HCT116 (cell line): Measurements from ENCODE around the gene GFAP. TPM values are rescaled to one million over a fixed set of nuclear protein-coding genes. Genes with fewer than 3 reads are reported as not detected.

Source experiments
- ATAC-seq: fragments of 200-7000 bp; cut with Tn5 transposase; 2 replicates; pipeline ENCODE4 v1.9.1; 2020; ENCODE audit warnings: mild to moderate bottlenecking, moderate library complexity
- BruUV-seq: library from RNA; stranded (reverse); fragments of 400-500 nt; replicated peaks from 2 replicates; lab custom pipeline; 2021; lab: Mats Ljungman, UMichigan
- CTCF ChIA-PET: fragments of 300-600 bp; sonication (Branson Sonifier 250); formaldehyde crosslinking; loops from one replicate; lab custom pipeline; 2021; ENCODE audit warnings: antibody characterized with exemption; lab: Charles Lee
- POLR2A ChIA-PET: fragments of 300-600, 350-600 bp; sonication (Branson Sonifier 250); formaldehyde crosslinking; loops from one replicate; lab custom pipeline; 2021; ENCODE audit warnings: antibody characterized with exemption; lab: Charles Lee
- RAD21 ChIA-PET, 2 experiments: fragments of 300-600 bp; sonication (Branson Sonifier 250); formaldehyde crosslinking; loops; one replicate each; lab custom pipeline; 2023; ENCODE audit warnings: low total read pairs in 2 of 2; ENCODE audit not compliant: uncharacterized antibody in 2 of 2, unreplicated experiment in 2 of 2, low non-redundant PET in 1 of 2; lab: Charles Lee
- DNase-seq: peaks from one replicate; pipeline ENCODE4 v3.0.0-alpha.2; 2010; ENCODE audit warnings: low read depth, low spot score
- H2AFZ ChIP-seq: fragments of 200-600 bp; shearing (Covaris generic), sonication (generic); 2 replicates; pipeline ENCODE4 v1.6.1; 2017; ENCODE audit warnings: low read depth, mixed run types, mixed read lengths, antibody characterized with exemption, low read length; ENCODE audit not compliant: poor library complexity, severe bottlenecking
- H3K27ac ChIP-seq: 2 replicates; pipeline ENCODE4 v1.5.1; 2012; ENCODE audit warnings: low read depth, low read length
- H3K27me3 ChIP-seq: fragments of 200-600 bp; sonication (generic); 2 replicates; pipeline ENCODE4 v1.6.1; 2016; ENCODE audit warnings: mixed run types, low read length, mixed read lengths; ENCODE audit not compliant: insufficient read depth
- H3K36me3 ChIP-seq, 2 experiments: fragments of 200-500 bp in 1 of 2; fragments of 200-600 bp in 1 of 2; sonication (Bioruptor generic) in 1 of 2; sonication (generic) in 1 of 2; 2 replicates each; pipeline versions ENCODE4 v1.5.1 to v1.6.1; 2014 to 2016; ENCODE audit warnings: low read length in 2 of 2, inconsistent platforms in 1 of 2, mixed read lengths in 1 of 2, mixed run types in 1 of 2; ENCODE audit not compliant: insufficient read depth in 2 of 2, control insufficient read depth in 1 of 2
- H3K4me1 ChIP-seq, 2 experiments: fragments of 200-600 bp in 1 of 2; sonication (generic) in 1 of 2; 2 replicates each; pipeline versions ENCODE4 v1.5.1 to v1.6.1; 2012 to 2017; ENCODE audit warnings: low read length in 2 of 2, inconsistent platforms in 1 of 2, mild to moderate bottlenecking in 1 of 2, mixed read lengths in 1 of 2, mixed run types in 1 of 2, moderate library complexity in 1 of 2; ENCODE audit not compliant: insufficient read depth in 2 of 2, control insufficient read depth in 1 of 2
- H3K4me2 ChIP-seq: fragments of 200-600 bp; sonication (generic); 2 replicates; pipeline ENCODE4 v1.6.1; 2017; ENCODE audit warnings: mixed run types, low read length, mixed read lengths
- H3K4me3 ChIP-seq, 2 experiments: fragments of 200-600 bp in 1 of 2; sonication (generic) in 1 of 2; replicated peaks in 1 of 2; 2 replicates each; pipeline ENCODE4 v1.5.1; 2011 to 2016; ENCODE audit warnings: low read length in 2 of 2, control low read depth in 1 of 2, low read depth in 1 of 2, mild to moderate bottlenecking in 1 of 2, mixed read lengths in 1 of 2, mixed run types in 1 of 2
- H3K79me2 ChIP-seq: fragments of 200-600 bp; sonication (generic); 2 replicates; pipeline ENCODE4 v1.6.1; 2017; ENCODE audit warnings: mild to moderate bottlenecking, mixed run types, low read length, moderate library complexity, mixed read lengths; ENCODE audit not compliant: insufficient read depth
- H3K9ac ChIP-seq: fragments of 200-600 bp; sonication (generic); 2 replicates; pipeline ENCODE4 v1.6.1; 2016; ENCODE audit warnings: low read length, mixed read lengths
- H3K9me2 ChIP-seq: fragments of 200-600 bp; sonication (generic), shearing (Covaris generic); 2 replicates; pipeline ENCODE4 v1.6.1; 2017; ENCODE audit warnings: mixed run types, mild to moderate bottlenecking, moderate library complexity; ENCODE audit not compliant: insufficient read depth
- H3K9me3 ChIP-seq, 2 experiments: fragments of 200-500 bp in 1 of 2; fragments of 200-600 bp in 1 of 2; sonication (Bioruptor generic) in 1 of 2; sonication (generic) in 1 of 2; 2 replicates each; pipeline ENCODE4 v1.6.1; 2014 to 2017; ENCODE audit warnings: low read length in 2 of 2, mixed read lengths in 2 of 2, inconsistent platforms in 1 of 2, low read depth in 1 of 2, mild to moderate bottlenecking in 1 of 2, mixed run types in 1 of 2, moderate library complexity in 1 of 2; ENCODE audit not compliant: control insufficient read depth in 1 of 2, insufficient read depth in 1 of 2
- H4K20me1 ChIP-seq: fragments of 200-600 bp; sonication (generic), shearing (Covaris generic); 2 replicates; pipeline ENCODE4 v1.6.1; 2017; ENCODE audit warnings: mixed run types, mild to moderate bottlenecking, moderate library complexity; ENCODE audit not compliant: insufficient read depth
- CEBPB ChIP-seq: IDR thresholded peaks from 2 replicates; pipeline ENCODE4 v1.6.1; 2012; ENCODE audit warnings: low read depth
- CTCF ChIP-seq, 3 experiments: fragments of 200-600 bp in 1 of 3; sonication (generic) in 1 of 3; IDR thresholded peaks in 2 of 3; conservative IDR thresholded peaks in 1 of 3; 2 replicates each; pipeline ENCODE4 v1.5.1; 2012 to 2017; ENCODE audit warnings: low read depth in 2 of 3, low read length in 2 of 3, antibody characterized with exemption in 1 of 3, borderline replicate concordance in 1 of 3, control low read depth in 1 of 3, mild to moderate bottlenecking in 1 of 3, mixed read lengths in 1 of 3, mixed run types in 1 of 3, moderate library complexity in 1 of 3; ENCODE audit not compliant: insufficient read depth in 1 of 3
- EGR1 ChIP-seq: IDR thresholded peaks from 2 replicates; pipeline ENCODE4 v1.6.1; 2012; ENCODE audit warnings: low read depth
- ELF1 ChIP-seq: IDR thresholded peaks from 2 replicates; pipeline ENCODE4 v1.6.1; 2012; ENCODE audit warnings: low read depth, borderline replicate concordance
- EZH2 ChIP-seq: fragments of 200-600 bp; sonication (generic); IDR thresholded peaks from 2 replicates; pipeline ENCODE4 v1.6.1; 2017; ENCODE audit warnings: antibody characterized with exemption, mixed run types
- EZH2phosphoT487 ChIP-seq: fragments of 200-600 bp; IDR thresholded peaks from 2 replicates; pipeline ENCODE4 v1.6.1; 2018; ENCODE audit warnings: antibody characterized with exemption, borderline replicate concordance
- JUND ChIP-seq: IDR thresholded peaks from 2 replicates; pipeline ENCODE4 v1.6.1; 2012
- MAX ChIP-seq: IDR thresholded peaks from 2 replicates; pipeline ENCODE4 v1.6.1; 2012
- POLR2AphosphoS5 ChIP-seq: IDR thresholded peaks from 2 replicates; pipeline ENCODE4 v1.6.1; 2011; ENCODE audit warnings: mild to moderate bottlenecking, low read depth, low read length, moderate library complexity
- SIN3A ChIP-seq: IDR thresholded peaks from 2 replicates; pipeline ENCODE4 v1.6.1; 2012; ENCODE audit warnings: low read depth
- SP1 ChIP-seq: IDR thresholded peaks from 2 replicates; pipeline ENCODE4 v1.6.1; 2012; ENCODE audit warnings: low read depth
- SRF ChIP-seq: IDR thresholded peaks from 2 replicates; pipeline ENCODE4 v1.6.1; 2012; ENCODE audit warnings: low read depth
- YY1 ChIP-seq: IDR thresholded peaks from 2 replicates; pipeline ENCODE4 v1.6.1; 2011; ENCODE audit warnings: low read length, low read depth, moderate library complexity, mild to moderate bottlenecking; ENCODE audit not compliant: insufficient replicate concordance; ENCODE audit errors: extremely low read depth
- ZNF274 ChIP-seq: fragments of 200-500 bp; sonication (Bioruptor generic); IDR thresholded peaks from 2 replicates; pipeline ENCODE4 v1.6.1; 2014; ENCODE audit warnings: mild to moderate bottlenecking, low read depth, low read length, inconsistent platforms
- intact Hi-C: fragments of 100-400 bp; cut with micrococcal nuclease; formaldehyde crosslinking; loops from 2 replicates; pipeline ENCODE4 v1.10.0; 2022
- total RNA-seq: library from RNA; stranded (reverse); gene quantifications from one replicate; pipeline ENCODE4 v1.2.1, GENCODE V29; 2021; ENCODE audit not compliant: unreplicated experiment

Gene GFAP
- total RNA-seq, 1 experiment from 2014 or later = not detected

GRCh38 chr17:44912763-44913544 lies 2.3 kb downstream of the GFAP start:
- H3K9ac ChIP-seq = no peak overlapping the region
- H3K27ac ChIP-seq = no peak overlapping the region
- H3K79me2 ChIP-seq = no peaks in the 10 kb centered on the region
- no peaks in the 10 kb centered on the region for H3K9me3 ChIP-seq
- CTCF ChIA-PET = no interaction called here
- no peak for DNase-seq
- H3K4me1 ChIP-seq = peaks cover 0 to 10% of the 10 kb centered on the region in 2 experiments; a peak in 2 of 4 replicates
- RAD21 ChIA-PET = no interaction called here
- no TSS peak for BruUV-seq
- H3K9me2 ChIP-seq = no peaks in the 10 kb centered on the region
- no peaks in the 10 kb centered on the region for H3K36me3 ChIP-seq
- no peaks in the 10 kb centered on the region for H4K20me1 ChIP-seq
- no peak for TF ChIP-seq CTCF (IDR thresholded peaks at IDR 0.05 in 2 of 3, conservative IDR thresholded peaks at IDR 0.05 in 1 of 3; ENCODE audit: borderline replicate concordance in 1 of 3, insufficient read depth in 1 of 3, low read depth in 2 of 3, low read length in 2 of 3)
- TF ChIP-seq ZNF274 = no peak
- no peak for TF ChIP-seq MAX
- TF ChIP-seq EGR1 = no peak
- no peak for TF ChIP-seq SRF
- TF ChIP-seq EZH2 = no peak
- no peak for TF ChIP-seq JUND
- no peak for TF ChIP-seq POLR2AphosphoS5
- TF ChIP-seq ELF1 = no peak
- no peak for TF ChIP-seq CEBPB
- TF ChIP-seq SP1 = no peak
- no peak for TF ChIP-seq EZH2phosphoT487
- no peak for TF ChIP-seq YY1
- TF ChIP-seq SIN3A = no peak
- ATAC-seq = no peak
- no peak overlapping the region for H3K4me2 ChIP-seq
- H2AFZ ChIP-seq = no peak overlapping the region
- H3K27me3 ChIP-seq = no peaks in the 10 kb centered on the region
- intact Hi-C loops = no loop called here
- H3K4me3 ChIP-seq = no peak overlapping the region
- POLR2A ChIA-PET = no interaction called here
